Fibroblast of mammary gland (primary cell): ENCODE data around the gene KCNMA1.

Experiments
- DNase-seq: peaks from one replicate; pipeline ENCODE4 v3.0.0-alpha.2; 2010; ENCODE audit warnings: low read depth
- H3K4me3 ChIP-seq: 2 replicates; pipeline ENCODE4 v1.5.1; 2011; ENCODE audit warnings: low read depth, mild to moderate bottlenecking, low read length, moderate library complexity; ENCODE audit not compliant: control insufficient read depth
- TF ChIP-seq, protein P1 (sequence below): conservative IDR thresholded peaks from 2 replicates; pipeline ENCODE4 v1.5.1; 2011; ENCODE audit warnings: low read depth, low read length, inconsistent platforms; ENCODE audit not compliant: control insufficient read depth, insufficient read depth

Gene KCNMA1

DNA sequence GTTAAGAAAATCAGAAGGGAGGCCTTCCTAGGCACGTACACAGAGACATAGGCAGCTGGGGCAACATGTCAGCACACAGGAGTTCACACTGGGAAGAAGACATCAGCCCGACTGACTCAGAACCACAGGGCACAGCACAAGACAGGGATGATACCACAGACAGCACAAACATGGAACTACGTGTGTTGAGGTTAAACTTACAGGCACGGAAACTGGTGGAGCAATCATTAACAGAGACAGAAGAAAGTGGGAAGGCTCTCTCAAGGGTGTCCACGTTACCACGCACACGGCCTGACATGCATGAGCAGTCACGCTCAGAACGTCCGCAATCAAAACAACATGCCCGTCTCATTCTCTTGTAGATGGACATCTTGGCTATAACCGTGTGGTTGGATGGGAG lies 636.4 kb downstream of the KCNMA1 start:
- DNase-seq = no peak
- TF ChIP-seq, protein P1, sequence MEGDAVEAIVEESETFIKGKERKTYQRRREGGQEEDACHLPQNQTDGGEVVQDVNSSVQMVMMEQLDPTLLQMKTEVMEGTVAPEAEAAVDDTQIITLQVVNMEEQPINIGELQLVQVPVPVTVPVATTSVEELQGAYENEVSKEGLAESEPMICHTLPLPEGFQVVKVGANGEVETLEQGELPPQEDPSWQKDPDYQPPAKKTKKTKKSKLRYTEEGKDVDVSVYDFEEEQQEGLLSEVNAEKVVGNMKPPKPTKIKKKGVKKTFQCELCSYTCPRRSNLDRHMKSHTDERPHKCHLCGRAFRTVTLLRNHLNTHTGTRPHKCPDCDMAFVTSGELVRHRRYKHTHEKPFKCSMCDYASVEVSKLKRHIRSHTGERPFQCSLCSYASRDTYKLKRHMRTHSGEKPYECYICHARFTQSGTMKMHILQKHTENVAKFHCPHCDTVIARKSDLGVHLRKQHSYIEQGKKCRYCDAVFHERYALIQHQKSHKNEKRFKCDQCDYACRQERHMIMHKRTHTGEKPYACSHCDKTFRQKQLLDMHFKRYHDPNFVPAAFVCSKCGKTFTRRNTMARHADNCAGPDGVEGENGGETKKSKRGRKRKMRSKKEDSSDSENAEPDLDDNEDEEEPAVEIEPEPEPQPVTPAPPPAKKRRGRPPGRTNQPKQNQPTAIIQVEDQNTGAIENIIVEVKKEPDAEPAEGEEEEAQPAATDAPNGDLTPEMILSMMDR = no peak
- no peak overlapping the region for H3K4me3 ChIP-seq

DNA sequence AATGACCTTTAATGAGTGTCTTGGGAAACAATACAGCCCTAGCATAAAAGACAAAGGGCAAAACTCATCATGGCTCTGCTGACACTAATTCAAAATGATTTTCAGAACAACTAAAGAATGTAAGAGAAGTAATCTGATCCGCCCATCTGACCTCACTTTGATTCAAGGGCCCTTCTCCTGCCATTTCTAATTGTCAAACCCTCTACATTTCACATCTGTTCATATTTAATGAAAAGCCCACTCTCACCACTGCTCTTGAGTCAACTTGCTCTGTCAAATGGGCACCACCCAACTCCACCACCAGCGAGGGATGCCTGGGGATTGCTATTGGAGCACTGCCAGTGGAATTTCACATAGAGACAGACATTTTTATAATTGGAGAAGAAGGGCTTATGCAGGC lies 639.2 kb downstream of the KCNMA1 start:
- DNase-seq = no peak
- no peak overlapping the region for H3K4me3 ChIP-seq
- TF ChIP-seq, protein P1 = no peak

DNA sequence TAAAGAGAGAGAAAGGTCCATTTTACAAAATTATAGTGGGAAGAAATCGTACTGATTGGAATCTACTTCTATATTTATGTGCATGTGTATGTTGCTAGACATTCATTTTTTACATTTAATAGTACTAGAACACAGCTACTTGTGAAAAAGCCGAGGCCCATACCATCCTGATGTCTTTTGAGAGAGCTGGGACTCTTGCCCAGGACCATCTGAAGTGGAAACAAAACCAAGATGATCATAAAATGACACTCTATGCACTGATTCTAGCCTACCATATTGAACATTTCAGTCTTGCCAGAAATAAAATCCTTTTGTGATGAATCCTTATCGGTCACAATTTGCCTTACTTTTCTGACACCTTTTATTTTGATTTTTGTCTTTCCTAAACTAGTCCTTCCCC lies 640.0 kb downstream of the KCNMA1 start:
- TF ChIP-seq, protein P1 = no peak
- DNase-seq = no peak
- no peak overlapping the region for H3K4me3 ChIP-seq

DNA sequence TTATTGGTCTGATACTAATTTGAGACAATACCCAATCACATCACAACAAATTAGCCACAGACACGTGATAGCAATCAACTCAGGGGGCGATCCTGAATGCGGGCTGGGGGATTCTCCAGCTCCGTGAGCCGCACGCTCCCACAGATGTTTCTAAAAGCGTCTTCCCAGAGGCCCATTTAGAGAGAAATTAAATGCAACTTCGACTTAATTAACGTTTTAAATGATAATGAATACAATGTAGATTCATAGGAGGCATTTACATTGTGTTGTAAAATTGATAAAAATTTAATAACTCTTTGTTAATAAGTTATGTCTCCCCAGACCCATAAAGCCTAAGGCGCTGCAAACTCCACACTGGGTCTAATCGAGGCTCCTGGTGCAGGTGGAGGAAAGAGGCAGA lies 642.6 kb downstream of the KCNMA1 start:
- TF ChIP-seq, protein P1 = no peak
- no peak for DNase-seq
- H3K4me3 ChIP-seq = no peak overlapping the region

DNA sequence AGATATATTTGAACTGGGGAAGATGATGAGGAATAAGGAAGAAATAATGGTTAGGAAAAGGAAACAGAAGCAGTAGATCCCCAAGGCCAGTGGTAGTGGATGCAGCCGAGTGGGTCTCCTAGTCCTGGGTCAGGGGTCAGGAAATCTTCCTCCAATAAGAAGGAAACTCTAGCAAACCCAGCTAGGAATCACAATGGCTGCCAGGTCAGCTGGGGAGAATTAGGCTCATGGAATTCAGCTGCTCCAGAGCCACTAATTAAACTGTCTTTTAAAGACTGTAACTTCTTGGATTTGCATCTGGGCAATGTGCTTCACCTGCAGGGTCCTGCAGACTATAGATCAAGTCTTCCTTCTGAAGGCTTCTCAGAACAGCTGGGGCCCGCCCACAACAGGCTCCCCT lies 644.4 kb downstream of the KCNMA1 start:
- H3K4me3 ChIP-seq = no peak overlapping the region
- TF ChIP-seq, protein P1 = no peak
- DNase-seq = no peak

DNA sequence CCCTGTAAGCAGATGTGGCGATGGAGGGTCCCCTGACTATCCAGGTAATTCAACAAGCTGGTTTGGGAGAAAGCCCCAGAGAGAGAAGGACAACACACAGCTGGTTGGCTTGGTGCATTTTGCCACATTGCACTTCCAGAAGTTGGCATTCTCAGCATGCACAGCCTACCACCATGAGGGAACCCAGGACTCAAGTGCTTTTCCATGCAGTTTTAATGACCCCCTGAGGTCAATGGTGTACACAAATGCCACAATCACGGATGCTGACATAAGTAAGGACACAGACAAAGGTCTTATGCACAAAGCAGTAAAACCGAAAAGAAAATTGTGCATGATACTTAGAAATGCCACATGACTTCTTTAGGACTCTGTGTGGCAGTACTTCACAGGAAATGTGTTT lies 645.1 kb downstream of the KCNMA1 start:
- TF ChIP-seq, protein P1 = no peak
- H3K4me3 ChIP-seq = no peak overlapping the region
- DNase-seq = no peak

DNA sequence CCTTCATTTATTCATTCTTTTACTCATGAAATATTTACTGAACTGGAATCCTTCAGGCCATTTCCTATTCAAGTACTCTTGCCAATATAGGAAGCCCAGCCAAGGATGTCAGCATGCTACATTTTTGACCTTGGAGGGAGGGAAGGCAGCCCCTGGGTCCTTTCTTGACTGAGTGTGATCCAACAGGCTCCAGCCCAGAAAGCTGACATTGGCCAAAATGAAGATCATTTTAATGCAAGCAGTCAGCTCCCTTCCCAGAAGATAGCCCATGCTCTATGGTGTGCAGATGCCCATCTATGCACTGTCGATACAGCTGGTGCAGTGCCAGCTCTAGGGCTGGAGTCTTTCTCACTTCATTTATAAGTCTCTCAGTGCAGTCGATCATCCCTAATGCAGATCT lies 646.0 kb downstream of the KCNMA1 start:
- DNase-seq = no peak
- H3K4me3 ChIP-seq = no peak overlapping the region
- TF ChIP-seq, protein P1 = no peak
